Stimulated activated CD4-positive, alpha-beta T cell treated with anti-CD3 and anti-CD28 coated beads, TNF-alpha, amount 100 ng/mL, for 4 hours (primary cell): ENCODE data around the gene FBXW11.
"Not testable (repeated sequence)": the region's sequence is repeated elsewhere in the genome, so short reads cannot be mapped to it uniquely, and the experiment has no call there.

Experiments
- DNase-seq, 3 experiments: peaks; one replicate each; pipeline ENCODE4 v3.0.0-alpha.2; 2020; ENCODE audit warnings: low read depth in 3 of 3

Gene FBXW11

DNA sequence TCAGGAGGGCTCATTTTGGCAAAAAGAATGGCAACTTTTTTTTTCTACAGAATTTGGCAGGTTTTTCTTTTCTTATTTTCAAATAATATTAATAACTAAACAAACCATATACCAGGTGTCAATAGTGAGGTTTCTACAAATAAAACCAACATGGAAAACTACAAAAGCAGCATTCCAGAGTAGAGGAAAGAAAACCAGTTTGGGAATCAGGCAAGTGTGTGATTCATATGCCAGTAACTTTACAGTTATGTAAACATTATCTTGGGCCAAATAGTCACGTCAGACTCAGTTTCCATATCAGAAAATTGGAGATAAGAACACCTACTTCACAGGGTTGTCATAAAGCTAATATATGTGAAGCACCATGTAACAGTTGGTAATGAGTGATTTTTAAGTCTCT lies 51.7 kb downstream of the FBXW11 start:
- DNase-seq = no peak

DNA sequence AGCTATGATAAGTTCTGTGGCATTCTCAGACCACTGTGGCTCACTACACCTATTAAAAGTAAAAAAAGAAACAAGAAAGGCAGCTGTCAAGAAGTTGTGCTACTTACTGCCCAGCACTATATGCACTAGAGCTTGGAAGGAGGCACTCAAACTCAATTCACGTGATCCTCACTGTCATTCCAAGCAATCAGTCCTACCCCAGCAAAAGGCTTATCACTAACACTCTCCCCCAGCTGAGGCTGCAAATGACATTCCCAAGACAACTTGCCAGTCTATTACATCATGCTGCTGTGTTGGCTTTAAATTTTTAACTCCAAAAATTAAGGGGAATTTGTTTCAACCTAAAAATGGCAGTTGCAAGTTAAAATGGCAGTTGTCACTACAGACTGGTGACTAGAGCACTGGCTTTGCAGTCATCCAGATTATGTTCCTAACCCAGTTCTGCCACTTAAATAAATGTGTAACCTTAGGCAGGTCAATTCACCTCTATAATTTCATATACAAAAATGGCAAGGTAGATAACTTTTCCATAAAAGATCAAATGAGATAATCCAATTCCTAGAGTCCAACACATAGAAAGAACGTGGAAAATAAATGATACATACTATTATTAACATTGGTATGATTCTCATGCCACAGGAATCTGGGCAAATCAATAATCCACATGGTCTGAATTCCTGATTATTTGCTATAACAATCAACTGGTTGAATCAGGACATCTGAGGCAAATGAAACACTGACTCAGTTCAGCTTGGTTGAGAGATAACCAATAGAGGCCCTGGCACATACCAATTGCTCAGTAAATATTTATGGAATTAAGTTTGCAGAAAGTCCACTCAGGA lies 52.4 kb downstream of the FBXW11 start:
- no peak for DNase-seq

DNA sequence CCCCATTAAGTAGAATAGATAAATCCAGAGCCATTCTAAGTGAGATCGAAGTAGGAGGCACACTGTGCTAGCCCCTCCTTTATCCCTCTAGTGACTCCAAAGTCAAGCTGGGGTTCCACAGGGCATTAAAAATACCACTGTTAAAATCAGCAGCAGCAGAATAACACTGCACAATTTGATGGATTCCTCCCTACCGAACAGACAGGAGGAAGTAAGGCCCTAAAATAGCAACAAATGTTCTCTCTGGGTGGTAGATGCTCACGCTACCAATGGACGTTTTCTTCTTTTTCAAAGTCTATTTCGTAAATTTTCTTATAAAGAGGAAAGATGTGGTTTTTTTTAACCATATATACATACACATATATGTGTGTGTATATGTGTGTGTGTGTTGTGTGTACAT lies 54.4 kb downstream of the FBXW11 start:
- DNase-seq = no peak

DNA sequence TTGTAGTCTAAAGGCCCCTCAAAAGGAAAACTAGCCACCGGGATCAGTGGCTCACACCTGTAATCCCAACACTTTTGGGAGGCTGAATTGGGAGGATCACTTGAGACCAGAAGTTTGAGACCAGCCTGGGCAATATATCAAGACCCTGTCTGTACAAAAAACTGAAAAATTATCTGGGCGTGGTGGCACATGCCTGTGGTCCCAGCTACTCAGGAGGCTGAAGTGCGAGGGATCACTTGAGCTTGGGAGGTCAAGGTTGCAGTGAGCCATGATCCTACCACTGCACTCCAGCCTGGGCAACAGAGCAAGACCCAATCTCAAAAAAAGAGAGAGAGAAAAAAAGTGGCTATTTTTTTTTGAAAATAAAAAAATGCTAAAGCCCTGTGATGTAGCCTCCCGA lies 55.2 kb downstream of the FBXW11 start:
- DNase-seq = no peak

DNA sequence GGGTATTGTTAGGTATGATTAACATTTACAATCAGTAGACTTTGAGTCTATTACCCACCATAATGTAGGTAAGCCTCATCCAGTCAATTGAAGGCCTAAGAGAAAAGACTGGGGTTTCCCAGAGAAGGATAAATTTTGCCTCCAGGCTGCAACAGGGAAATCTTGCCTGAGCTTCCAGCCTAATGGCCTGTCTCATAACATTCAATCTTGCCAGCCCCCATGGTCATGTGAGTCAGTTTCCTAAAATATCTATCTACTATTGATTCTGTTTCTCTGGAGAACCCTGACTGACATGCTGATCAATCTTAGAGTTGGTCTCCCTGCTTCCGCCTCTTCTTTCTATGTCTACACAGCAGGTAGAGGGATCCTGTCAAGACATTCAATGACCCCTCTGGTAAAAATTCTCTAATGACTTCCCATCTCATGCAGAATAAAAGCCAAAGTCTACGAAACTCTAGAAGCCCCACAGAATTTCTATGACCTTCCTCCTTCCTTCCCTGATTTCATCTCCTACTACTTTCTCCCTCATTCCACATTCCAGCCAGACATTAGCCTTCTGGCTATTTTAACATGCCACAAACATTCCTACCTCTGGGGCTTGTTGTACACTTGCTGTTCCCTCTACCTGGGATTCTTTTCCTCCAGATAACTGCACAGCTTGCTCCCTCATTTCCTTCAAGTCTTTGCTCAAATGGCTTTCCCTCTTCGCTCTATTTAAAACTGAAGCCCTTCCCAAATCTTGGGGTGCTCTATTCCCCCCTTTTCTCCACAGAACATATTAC lies 60.2 kb downstream of the FBXW11 start:
- no peak for DNase-seq

DNA sequence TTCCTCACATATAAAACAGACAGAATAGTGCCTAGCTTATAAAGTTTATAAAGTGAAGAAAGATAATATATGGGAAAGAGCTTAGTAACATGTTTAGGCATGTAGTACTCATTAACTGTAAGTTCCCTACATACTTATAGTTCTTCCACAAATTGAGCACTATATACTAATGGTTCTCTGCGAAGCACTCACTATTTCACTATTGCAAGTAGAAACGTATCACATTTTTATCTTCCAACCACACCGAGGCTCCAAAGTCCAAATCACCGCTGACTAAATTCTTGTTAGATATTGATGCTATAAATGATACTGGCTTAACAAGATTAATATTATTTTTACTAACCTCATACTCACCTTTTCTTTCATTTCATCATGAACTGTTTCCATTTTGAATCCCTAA lies 61.0 kb downstream of the FBXW11 start:
- DNase-seq = no peak

DNA sequence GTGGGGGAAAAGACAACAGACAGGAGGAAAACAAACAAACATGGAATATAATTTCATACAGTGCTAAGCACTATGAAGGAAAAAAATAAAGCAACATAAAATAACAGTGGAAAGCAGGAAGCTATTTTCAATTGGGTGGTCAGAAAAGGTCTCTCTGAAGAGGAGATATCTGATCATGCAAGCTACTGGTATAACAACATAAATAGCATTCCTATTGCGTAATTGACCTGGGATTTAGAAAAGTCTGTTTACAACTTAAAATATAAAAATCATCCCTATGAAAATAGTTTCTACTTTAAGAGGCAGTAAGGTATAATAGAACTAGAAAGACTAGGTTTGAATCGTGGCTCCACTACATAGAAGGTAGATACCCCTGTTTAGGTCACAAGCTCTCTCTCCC lies 61.4 kb downstream of the FBXW11 start:
- no peak for DNase-seq

DNA sequence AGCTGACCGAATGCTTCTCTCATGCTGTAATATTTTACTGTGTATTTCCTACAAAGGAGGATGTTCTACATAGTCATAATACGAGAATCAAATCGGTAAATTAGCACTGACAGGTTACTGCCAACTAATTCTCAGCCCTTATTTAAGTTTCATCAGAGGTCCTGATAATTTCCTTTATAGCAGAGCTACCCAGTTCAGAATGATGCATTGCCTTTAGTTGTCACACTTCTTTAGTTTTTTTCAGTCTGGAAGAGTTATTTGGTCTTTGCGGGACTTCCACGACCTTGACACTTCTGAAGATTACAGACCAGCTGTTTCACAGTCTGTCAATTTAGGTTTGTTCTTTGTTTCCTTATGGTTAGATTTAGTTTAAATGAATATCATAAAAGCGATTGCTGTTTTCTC lies 64.3 kb downstream of the FBXW11 start:
- not testable (repeated sequence) for DNase-seq

DNA sequence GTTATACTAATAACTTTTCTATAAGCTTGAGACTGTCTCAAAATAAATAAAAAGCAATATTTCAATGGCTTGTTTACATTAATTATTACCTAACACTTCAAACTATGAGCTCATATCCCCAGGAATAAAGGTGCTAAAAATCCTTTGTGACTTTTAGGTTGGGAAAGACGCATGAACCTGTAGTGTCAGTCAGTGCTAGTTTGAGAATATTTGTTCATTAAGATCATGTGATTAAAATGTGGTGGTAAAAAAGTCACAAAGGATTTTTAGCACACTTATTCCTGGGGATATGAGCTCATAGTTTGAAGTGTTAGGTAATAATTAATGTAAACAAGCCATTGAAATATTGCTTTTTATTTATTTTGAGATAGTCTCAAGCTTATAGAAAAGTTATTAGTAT lies 64.8 kb downstream of the FBXW11 start:
- not testable (repeated sequence) for DNase-seq

DNA sequence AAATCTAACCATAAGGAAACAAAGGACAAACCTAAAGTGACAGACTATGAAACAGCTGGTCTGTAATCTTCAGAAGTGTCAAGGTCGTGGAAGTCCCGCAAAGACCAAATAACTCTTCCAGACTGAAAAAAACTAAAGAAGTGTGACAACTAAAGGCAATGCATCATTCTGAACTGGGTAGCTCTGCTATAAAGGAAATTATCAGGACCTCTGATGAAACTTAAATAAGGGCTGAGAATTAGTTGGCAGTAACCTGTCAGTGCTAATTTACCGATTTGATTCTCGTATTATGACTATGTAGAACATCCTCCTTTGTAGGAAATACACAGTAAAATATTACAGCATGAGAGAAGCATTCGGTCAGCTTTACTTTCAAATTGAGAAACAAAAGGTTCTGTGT lies 65.2 kb downstream of the FBXW11 start:
- not testable (repeated sequence) for DNase-seq

DNA sequence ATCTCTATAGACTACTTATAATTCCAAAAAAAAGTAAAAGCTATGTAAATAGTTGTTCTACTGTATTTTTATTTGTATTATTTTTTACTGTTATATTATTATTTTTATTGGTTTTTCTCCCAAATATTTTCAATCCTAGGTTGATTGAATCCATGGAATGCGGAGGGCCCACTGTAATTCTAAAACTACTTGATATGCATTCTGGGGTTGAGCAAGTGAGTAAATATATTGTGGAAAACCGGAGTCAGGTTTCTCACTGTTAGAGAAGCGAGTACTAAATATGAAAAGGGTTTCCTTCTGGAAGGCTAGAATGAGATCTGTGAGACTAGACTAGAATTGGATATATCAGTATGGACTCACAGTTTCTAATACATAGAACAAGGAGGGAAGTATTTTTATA lies 66.5 kb downstream of the FBXW11 start:
- no peak for DNase-seq

DNA sequence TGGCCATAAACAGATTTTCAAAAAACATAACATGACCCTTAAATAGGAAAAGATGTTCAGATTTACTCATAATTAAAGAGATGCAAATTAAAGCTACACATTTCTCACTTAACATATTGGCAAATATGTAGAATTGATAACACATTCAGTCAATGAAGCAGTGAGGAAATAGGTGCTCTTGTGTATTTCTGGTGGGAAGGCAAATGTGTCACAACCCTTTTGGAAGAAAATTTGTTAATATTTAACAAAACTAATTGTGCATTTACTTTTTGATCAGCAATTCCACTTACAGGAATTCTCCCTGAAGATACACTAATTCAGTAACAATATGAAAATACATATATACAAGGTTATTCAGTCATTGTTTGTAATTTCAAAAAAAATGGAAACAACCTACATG lies 68.1 kb downstream of the FBXW11 start:
- no peak for DNase-seq

DNA sequence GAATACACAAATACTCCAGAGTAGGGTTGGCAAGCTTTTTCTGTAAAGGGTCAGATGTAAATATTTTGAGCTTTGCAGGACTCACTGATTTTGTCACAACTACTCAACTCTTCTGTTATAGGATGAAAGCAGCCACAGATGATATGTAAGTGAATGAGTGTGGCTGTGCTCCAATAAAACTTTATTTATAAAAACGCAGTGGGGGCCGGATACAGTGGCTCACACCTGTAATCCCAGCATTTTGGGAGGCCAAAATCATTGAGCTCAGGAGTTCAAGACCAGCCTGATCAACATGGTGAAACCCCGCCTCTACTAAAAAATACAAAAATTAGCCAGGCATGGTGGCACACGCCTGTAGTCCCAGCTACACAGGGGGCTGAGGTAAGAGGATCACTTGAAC lies 69.1 kb downstream of the FBXW11 start:
- no peak for DNase-seq

DNA sequence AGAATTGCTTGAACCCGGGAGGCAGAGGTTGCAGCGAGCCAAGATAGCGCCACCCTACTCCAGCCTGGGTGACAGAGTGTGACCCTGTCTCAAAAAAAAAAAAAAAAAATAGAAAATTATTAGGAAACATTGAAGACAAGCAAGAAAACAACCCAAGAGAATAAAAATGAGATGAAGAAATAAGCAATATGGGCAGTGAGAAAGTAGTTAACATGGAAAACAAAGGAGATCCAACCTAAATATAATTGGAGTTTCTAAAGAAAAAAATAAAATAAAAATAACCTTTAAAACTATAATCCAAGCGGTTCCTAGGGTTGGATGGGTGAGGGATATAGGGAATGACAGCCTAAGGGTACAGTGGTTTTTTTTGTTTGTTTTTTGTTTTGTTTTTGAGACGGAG lies 71.9 kb downstream of the FBXW11 start:
- DNase-seq = no peak

DNA sequence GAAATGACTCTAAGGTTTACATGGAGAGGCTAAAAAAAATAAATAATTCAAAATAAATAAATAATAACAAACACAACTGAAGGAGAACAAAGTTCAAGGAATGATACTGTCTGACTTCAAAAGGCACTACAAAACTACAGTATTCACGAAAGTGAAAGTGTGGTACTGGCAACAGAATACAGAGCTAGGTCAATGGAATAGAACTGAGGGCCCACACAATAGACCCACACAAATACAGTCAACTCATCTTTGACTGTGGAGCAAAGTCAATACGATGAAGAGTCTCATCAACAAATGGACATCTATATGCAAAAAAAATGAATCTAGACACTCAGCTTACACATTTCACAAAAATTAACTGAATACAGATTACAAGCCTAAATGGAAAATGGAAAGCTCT lies 75.3 kb downstream of the FBXW11 start:
- DNase-seq = no peak

DNA sequence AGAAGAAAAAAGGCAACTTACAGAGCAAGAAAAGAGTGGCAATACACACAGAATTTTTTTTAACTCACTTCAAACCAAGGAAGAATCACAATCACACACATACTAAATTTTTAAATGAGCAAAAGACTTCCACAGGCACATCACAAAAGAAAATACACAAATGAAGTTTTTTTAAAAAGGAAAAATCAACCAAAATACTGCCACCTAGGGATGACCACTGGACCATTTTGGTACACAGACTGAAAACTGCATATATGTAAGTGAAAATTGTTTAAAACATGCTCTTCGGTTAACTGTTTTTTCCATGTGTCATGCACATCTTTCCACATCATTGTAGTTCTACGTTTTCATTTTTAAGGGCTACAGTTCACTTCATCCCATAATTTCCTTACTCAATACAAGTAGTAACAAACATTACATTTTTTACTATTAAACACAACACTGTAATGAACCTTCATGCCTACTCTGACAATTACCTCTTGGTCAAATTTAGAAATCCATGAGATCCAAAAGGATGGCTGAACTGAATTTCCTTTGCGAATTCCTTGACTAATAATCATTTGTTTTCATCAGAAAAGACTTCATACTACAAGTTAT lies 79.0 kb downstream of the FBXW11 start:
- no peak for DNase-seq

DNA sequence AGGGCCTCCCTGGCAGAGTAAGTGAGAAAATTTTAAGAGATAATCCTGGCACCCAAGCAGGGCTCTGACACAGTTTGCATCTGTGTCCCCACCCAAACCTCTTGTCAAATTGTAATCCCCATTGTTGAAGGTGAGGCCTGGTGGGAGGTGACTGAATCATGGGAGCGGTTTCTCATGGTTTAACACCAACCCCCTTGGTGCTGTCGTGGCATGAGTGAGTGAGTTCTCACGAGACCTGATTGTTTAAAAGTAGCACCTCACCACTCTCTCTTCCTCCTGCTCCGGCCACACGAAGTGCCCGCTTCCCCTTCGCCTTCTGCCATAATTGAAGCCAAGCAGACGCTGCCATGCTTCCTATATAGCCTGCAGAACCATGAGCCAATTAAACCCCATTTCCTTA lies 80.1 kb downstream of the FBXW11 start:
- no peak for DNase-seq

DNA sequence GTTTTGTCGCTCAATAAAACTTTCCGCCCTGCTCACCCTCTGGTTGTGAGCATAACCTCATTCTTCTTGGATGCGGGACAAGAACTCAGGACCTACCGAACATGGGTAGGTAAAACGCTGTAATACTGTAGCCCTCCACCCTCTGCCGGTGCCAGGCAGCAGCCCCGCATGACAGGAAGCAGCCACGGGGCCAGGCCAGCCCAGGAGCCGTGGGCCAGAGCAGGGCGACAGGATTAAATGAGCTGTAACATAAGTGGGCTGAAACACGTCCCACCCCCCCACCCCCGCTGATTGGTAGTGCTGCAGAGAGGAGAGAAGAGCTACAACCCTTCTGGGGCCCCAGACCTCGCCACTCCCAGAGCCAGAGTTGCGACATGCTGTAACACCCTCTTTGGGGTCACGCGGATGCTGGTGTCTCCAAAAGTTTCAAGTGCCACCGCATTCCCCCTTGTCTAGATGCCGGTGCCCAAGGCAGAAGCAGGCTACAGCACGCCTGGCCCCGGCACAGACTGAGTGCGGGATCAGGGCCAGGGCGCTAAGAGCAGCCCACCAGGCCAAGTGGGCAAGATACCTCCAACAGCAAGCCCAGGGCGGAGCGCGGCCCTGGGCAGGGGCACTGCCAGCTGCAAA lies 81.8 kb downstream of the FBXW11 start:
- DNase-seq = no peak

DNA sequence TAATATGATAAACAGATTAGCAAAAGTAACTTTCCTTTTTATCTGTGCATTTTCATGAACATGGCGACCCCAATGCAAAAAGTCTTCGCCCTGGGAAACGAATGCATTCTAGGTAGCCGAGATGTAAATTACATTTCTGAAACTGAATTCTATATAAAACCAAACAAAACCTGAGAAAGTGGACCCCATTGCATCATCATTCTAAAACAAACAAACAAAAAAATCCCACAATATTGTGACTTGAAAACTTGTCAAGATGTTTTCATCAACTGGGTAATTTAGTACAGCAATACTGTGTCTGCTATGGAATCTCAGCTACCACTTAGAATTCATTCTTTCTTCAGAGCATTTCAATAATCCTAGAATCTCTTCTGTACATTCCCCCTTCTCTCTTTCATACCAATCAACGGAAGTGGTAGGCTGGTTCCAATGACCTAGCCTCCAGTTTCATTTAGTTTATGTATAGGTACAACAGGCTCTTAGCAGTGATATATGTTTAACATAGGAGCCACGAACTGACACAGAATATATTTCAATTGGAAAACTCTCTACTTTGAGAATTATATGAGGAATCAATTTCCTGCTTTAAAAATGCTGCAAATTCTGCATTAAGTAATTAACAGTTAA lies 85.6 kb downstream of the FBXW11 start:
- no peak for DNase-seq

DNA sequence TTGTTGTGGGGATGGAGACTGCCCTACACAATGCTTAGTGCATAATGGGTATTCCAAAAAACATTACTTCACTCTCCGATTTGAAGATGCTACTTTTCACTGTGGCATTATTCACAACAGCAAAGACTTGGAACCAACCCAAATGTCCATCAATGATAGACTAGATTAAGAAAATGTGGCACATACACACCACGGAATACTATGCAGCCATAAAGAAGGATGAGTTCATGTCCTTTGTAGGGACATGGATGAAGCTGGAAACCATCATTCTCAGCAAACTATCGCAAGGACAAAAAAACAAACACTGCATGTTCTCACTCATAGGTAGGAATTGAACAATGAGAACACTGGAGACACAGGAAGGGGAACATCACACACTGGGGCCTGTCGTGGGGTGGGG lies 90.7 kb downstream of the FBXW11 start:
- not testable (repeated sequence) for DNase-seq

DNA sequence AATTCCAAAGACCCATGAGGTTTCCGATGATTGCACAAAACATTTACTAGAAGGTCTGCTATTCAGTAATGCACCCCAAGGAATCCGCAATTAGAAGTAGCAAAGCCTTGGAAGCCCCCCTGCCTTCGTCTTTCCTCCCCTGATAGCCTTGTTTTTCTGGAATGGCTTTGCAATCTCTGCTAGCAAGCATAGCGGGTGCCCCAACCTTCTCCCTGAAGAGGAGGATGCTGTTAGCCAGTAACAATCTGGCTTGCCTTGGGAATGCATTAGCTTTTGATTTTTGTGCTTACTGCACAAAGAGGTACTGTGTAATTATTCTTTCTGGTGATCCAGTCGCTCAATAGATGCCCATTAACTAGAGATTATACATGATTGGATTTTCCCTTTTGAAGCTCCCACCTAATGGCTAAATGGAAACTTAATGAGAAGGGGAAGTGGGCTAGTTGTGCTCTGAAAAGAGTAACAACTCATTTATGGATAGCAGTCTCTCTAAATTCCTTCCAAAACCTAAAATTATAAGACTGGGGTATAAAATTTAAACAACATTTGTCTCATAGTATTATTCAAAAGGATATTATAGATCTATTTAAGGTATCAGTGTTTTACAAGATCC lies 91.6 kb downstream of the FBXW11 start:
- DNase-seq = no peak

DNA sequence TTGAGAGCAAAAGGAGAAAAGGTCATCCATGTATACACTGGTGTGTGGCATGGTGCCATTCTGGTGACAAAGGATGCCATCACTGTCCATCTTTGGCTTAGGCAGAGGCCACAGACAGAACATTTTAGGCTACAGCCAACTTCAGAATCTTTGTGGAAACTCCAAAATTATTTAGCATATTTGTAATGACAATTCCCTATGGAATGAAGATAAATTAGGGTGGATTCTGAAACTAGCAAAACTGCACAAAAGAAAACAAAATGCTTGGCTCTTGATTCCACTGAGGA lies 92.5 kb downstream of the FBXW11 start:
- no peak for DNase-seq
